Body of pancreas (tissue), 4 donors: ENCODE data around the gene OGFR.

ENCODE experiments used
- CTCF ChIP-seq, 7 experiments: fragments of 450-650 bp in 4 of 7; fragments of 200-600 bp in 3 of 7; sonication (generic) in 3 of 7; IDR thresholded peaks; one replicate each; pipeline ENCODE4 v1.5.1; 2016 to 2019; ENCODE audit warnings: antibody characterized with exemption in 7 of 7
- POLR2A ChIP-seq, 3 donors: fragments of 450-650 bp; IDR thresholded peaks; one replicate each; pipeline ENCODE4 v1.6.1; 2016; ENCODE audit warnings: antibody characterized with exemption in 3 of 3, mild to moderate bottlenecking in 2 of 3

- TF ChIP-seq CTCF (IDR thresholded peaks at IDR 0.05) (no peak), POLR2A (IDR thresholded peaks at IDR 0.05) (no peak)
Measured at GRCh38 chr20:62814060-62814708, 9.5 kb downstream of the OGFR start.
